Sigmoid colon (tissue), 7 donors: ENCODE data around the gene SUPT6H. TPM values are rescaled to one million over a fixed set of nuclear protein-coding genes. Genes with fewer than 3 reads are reported as not detected.

Experiments used
- DNase-seq: peaks from one replicate; pipeline ENCODE4 v3.0.0-alpha.2; 2019
- H3K27ac ChIP-seq, 4 donors: fragments of 200-600 bp; sonication (generic); one replicate each; pipeline ENCODE4 v1.5.1; 2016 to 2019; ENCODE audit warnings: mild to moderate bottlenecking in 1 of 4
- H3K27me3 ChIP-seq, 3 donors: fragments of 200-600 bp; sonication (generic); one replicate each; pipeline ENCODE4 v1.5.1; 2019; ENCODE audit warnings: mild to moderate bottlenecking in 1 of 3
- H3K36me3 ChIP-seq, 4 donors: fragments of 200-600 bp; sonication (generic); one replicate each; pipeline ENCODE4 v1.5.1; 2016 to 2019
- H3K4me1 ChIP-seq, 4 donors: fragments of 200-600 bp; sonication (generic); one replicate each; pipeline ENCODE4 v1.5.1; 2017 to 2019
- H3K4me3 ChIP-seq, 4 donors: fragments of 200-600 bp; sonication (generic); one replicate each; pipeline ENCODE4 v1.5.1; 2017 to 2019; ENCODE audit warnings: mild to moderate bottlenecking in 2 of 4, moderate library complexity in 1 of 4
- H3K9me3 ChIP-seq, 4 donors: fragments of 200-600 bp in 3 of 4; sonication (generic) in 3 of 4; one replicate each; pipeline versions ENCODE4 v1.5.1 to v1.6.1; 2013 to 2019
- EP300 ChIP-seq, 4 donors: sonication (generic); formaldehyde crosslinking; IDR thresholded peaks; one replicate each; pipeline ENCODE4 v1.6.1; 2017; ENCODE audit warnings: antibody characterized with exemption in 4 of 4
- POLR2A ChIP-seq, 2 donors: fragments of 450-650 bp; IDR thresholded peaks; one replicate each; pipeline ENCODE4 v1.6.1; 2016; ENCODE audit warnings: antibody characterized with exemption in 2 of 2, mild to moderate bottlenecking in 2 of 2, moderate library complexity in 2 of 2
- POLR2AphosphoS5 ChIP-seq, 4 donors: sonication (generic); formaldehyde crosslinking; IDR thresholded peaks; one replicate each; pipeline ENCODE4 v1.6.1; 2017; ENCODE audit warnings: antibody characterized with exemption in 4 of 4
- WGBS, 2 donors: extraction: QIAGEN DNeasy Blood & Tissue Kit; methylation state at CpG; one replicate each; pipeline ENCODE4 v1.1.7; 2013; 5-methylcytosine and 5-hydroxymethylcytosine counted together
- intact Hi-C: fragments of 100-400 bp; cut with DNase I; formaldehyde crosslinking; loops from one replicate; pipeline ENCODE4 v1.15.1; 2023
- polyA plus RNA-seq, 3 donors: library from polyadenylated mRNA; stranded (reverse); fragments of 200-250 nt; gene quantifications; one replicate each; pipeline ENCODE4 v1.2.3, GENCODE V29; 2013
- total RNA-seq, 4 donors: library from RNA; depleted of rRNA; stranded (reverse); fragments of >200 nt; gene quantifications; one replicate each; pipeline ENCODE4 v1.1.0, GENCODE V29; 2016
- TF ChIP-seq, protein P1 (sequence below), 4 experiments: fragments of 450-650 bp in 3 of 4; fragments of 200-600 bp in 1 of 4; IDR thresholded peaks; one replicate each; pipeline ENCODE4 v1.5.1; 2016 to 2019; ENCODE audit warnings: antibody characterized with exemption in 4 of 4, mild to moderate bottlenecking in 3 of 4, moderate library complexity in 2 of 4
- donor health status: healthy with polysubstance abuse.
- donor health status: Bipolar disorder and iron deficiency.
- donor health status: healthy.

Gene SUPT6H
- total and polyA plus RNA-seq, 7 donors = 12.0 to 75.6 (median 49.0) TPM

DNA sequence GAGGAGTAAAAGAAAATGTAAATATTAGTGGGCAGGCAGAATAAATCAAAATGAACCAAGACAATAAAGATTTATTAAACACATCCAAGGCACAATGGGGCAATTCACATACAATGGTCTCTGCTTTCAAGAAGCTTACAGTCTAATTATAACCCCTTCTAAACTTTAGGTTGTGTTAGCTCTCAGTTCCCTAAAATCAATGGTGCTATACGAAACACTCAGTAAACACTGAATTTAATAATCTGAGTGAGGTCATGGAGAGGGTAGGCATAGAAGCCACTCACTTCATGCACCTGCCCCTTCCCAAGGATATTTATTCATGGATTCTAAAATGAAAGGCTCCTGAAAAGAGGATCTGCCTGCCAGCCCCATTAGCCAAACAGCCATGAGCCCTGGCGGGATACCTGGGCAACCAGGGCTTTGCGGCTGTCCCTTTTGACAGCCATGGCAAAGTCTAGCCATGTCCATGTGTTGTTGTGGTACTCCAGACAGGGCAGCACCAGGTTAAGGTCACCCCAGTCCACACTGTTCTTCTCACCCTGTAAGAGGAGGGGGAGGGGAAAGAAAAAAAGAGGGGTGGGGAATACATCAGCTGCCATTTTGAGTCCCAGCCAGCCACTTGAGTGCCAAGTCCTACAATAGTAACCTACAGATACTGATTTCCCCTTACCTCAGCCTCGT is 46.6 kb upstream of the SUPT6H start:
- H3K27ac ChIP-seq = no peak overlapping the region
- no peak overlapping the region for H3K4me3 ChIP-seq
- intact Hi-C loops = no loop called here
- H3K4me1 ChIP-seq = no peaks in the 10 kb centered on the region
- no peaks in the 10 kb centered on the region for H3K27me3 ChIP-seq
- no peak for DNase-seq
- WGBS, 2 donors = 88 to 93% methylated on average over 4 of the region's 4 CpGs
- TF ChIP-seq POLR2A (IDR thresholded peaks at IDR 0.05) = no peak
- TF ChIP-seq, protein P1, sequence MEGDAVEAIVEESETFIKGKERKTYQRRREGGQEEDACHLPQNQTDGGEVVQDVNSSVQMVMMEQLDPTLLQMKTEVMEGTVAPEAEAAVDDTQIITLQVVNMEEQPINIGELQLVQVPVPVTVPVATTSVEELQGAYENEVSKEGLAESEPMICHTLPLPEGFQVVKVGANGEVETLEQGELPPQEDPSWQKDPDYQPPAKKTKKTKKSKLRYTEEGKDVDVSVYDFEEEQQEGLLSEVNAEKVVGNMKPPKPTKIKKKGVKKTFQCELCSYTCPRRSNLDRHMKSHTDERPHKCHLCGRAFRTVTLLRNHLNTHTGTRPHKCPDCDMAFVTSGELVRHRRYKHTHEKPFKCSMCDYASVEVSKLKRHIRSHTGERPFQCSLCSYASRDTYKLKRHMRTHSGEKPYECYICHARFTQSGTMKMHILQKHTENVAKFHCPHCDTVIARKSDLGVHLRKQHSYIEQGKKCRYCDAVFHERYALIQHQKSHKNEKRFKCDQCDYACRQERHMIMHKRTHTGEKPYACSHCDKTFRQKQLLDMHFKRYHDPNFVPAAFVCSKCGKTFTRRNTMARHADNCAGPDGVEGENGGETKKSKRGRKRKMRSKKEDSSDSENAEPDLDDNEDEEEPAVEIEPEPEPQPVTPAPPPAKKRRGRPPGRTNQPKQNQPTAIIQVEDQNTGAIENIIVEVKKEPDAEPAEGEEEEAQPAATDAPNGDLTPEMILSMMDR (IDR thresholded peaks at IDR 0.05) = no peak
- TF ChIP-seq POLR2AphosphoS5 (IDR thresholded peaks at IDR 0.05) = no peak
- TF ChIP-seq EP300 (IDR thresholded peaks at IDR 0.05) = no peak
- no peaks in the 10 kb centered on the region for H3K9me3 ChIP-seq
- H3K36me3 ChIP-seq = peaks cover 35 to 78% (median 56%) of the 10 kb centered on the region in 4 donors

GRCh38 chr17:28616281-28616680 is 45.7 kb upstream of the SUPT6H start:
- 75 to 86% methylated on average over 7 of the region's 7 CpGs for WGBS, 2 donors
- no peak for DNase-seq
- peaks cover 41 to 80% (median 65%) of the 10 kb centered on the region in 4 donors for H3K36me3 ChIP-seq

GRCh38 chr17:28618464-28618863 is 43.5 kb upstream of the SUPT6H start:
- Histone ChIP-seq H3K9me3 (no peaks in the 10 kb centered on the region), H3K27ac (no peak overlapping the region), H3K4me1 (no peaks in the 10 kb centered on the region), H3K36me3 (peaks cover 53 to 99% (median 81%) of the 10 kb centered on the region in 4 donors), H3K27me3 (no peaks in the 10 kb centered on the region), H3K4me3 (no peak overlapping the region)
- no peak for DNase-seq
- intact Hi-C loops = no loop called here
- TF ChIP-seq, protein P1 (IDR thresholded peaks at IDR 0.05) = no peak
- TF ChIP-seq EP300 (IDR thresholded peaks at IDR 0.05) = no peak
- no peak for TF ChIP-seq POLR2A (IDR thresholded peaks at IDR 0.05)
- no peak for TF ChIP-seq POLR2AphosphoS5 (IDR thresholded peaks at IDR 0.05)
- WGBS, 2 donors = 71 to 92% methylated on average over 3 of the region's 3 CpGs

More at GRCh38 chr17:28616281-28616680, 45.7 kb upstream of the SUPT6H start:
- H3K4me3 ChIP-seq = no peak overlapping the region
- no peaks in the 10 kb centered on the region for H3K9me3 ChIP-seq
- TF ChIP-seq EP300 (IDR thresholded peaks at IDR 0.05) (no peak), POLR2AphosphoS5 (IDR thresholded peaks at IDR 0.05) (no peak), POLR2A (IDR thresholded peaks at IDR 0.05) (no peak)
- TF ChIP-seq, protein P1 (IDR thresholded peaks at IDR 0.05) = no peak
- intact Hi-C loops = no loop called here
- no peaks in the 10 kb centered on the region for H3K4me1 ChIP-seq
- no peak overlapping the region for H3K27ac ChIP-seq
- no peaks in the 10 kb centered on the region for H3K27me3 ChIP-seq

GRCh38 chr17:28620010-28620409 is 42.0 kb upstream of the SUPT6H start:
- Histone ChIP-seq H3K9me3 (no peaks in the 10 kb centered on the region), H3K27me3 (no peaks in the 10 kb centered on the region), H3K4me3 (no peak overlapping the region), H3K36me3 (peaks cover 51 to 100% (median 80%) of the 10 kb centered on the region in 4 donors), H3K27ac (no peak overlapping the region), H3K4me1 (no peaks in the 10 kb centered on the region)
- DNase-seq = no peak
- TF ChIP-seq POLR2AphosphoS5 (IDR thresholded peaks at IDR 0.05) (no peak), EP300 (IDR thresholded peaks at IDR 0.05) (no peak)
- 84 to 86% methylated on average over 2 of the region's 2 CpGs for WGBS, 2 donors
- intact Hi-C loops = no loop called here

DNA sequence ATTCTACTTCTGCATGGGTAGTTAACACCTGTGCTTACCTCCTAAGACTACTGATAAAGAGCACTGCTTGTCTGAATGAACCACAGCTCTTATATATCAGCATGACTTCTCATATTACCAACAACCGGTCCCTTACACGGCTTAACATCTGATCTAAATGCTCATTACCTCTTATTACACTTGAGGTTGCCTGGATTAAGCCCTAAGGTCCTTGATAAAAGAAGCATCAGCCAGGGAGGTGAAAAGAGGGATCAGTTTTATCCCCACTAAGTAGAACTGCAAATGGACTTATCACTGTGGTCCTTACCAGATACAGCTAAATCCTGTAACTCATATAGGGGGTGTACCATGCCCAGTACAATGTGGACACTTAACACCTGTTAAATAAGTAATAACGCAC is 39.8 kb upstream of the SUPT6H start:
- WGBS, 2 donors = 93 to 94% methylated on average over 3 of the region's 3 CpGs
- Histone ChIP-seq H3K36me3 (peaks cover 38 to 97% (median 60%) of the 10 kb centered on the region in 4 donors), H3K27ac (no peak overlapping the region), H3K9me3 (no peaks in the 10 kb centered on the region), H3K4me1 (no peaks in the 10 kb centered on the region), H3K4me3 (no peak overlapping the region), H3K27me3 (no peaks in the 10 kb centered on the region)
- no peak for DNase-seq
- TF ChIP-seq EP300 (IDR thresholded peaks at IDR 0.05) (no peak), POLR2AphosphoS5 (IDR thresholded peaks at IDR 0.05) (no peak), POLR2A (IDR thresholded peaks at IDR 0.05) (no peak)
- TF ChIP-seq, protein P1 (IDR thresholded peaks at IDR 0.05) = no peak
- intact Hi-C loops = no loop called here
